Head of caudate nucleus (tissue), 42 donors: ENCODE measurements around the gene CAMK2G.

Experiments
- DNase-seq, 42 donors: peaks; one replicate each; pipeline versions ENCODE4 v3.0.0 to v3.0.0-alpha.2; 2020 to 2021; ENCODE audit warnings: mixed read lengths in 7 of 42
- intact Hi-C: fragments of 100-400 bp; cut with DNase I; formaldehyde crosslinking; loops from one replicate; pipeline ENCODE4 v1.15.0; 2022

CAMK2G gene

GRCh38 chr10:73827346-73828089, 46.8 kb downstream of the CAMK2G start:
- intact Hi-C loops: no loop called here

GRCh38 chr10:73824146-73824725, 50.1 kb downstream of the CAMK2G start:
- intact Hi-C loops: no loop called here
- no peak for DNase-seq

More at GRCh38 chr10:73827346-73828089, 46.8 kb downstream of the CAMK2G start:
- no peak for DNase-seq

- DNase-seq: no peak
- intact Hi-C loops: no loop called here
Observed at GRCh38 chr10:73823391-73823790, 51.0 kb downstream of the CAMK2G start.

- intact Hi-C loops: no loop called here
- no peak for DNase-seq
Observed at GRCh38 chr10:73819513-73820093, 54.8 kb downstream of the CAMK2G start.

- intact Hi-C loops: no loop called here
- no peak for DNase-seq
Observed at GRCh38 chr10:73819081-73819480, 55.3 kb downstream of the CAMK2G start.

- DNase-seq: no peak
- intact Hi-C loops: no loop called here
Observed at GRCh38 chr10:73818402-73818801, 56.0 kb downstream of the CAMK2G start.

- DNase-seq: no peak
- intact Hi-C loops: no loop called here
Observed at GRCh38 chr10:73817826-73818225, 56.5 kb downstream of the CAMK2G start.

- no peak for DNase-seq
- intact Hi-C loops: no loop called here
Observed at GRCh38 chr10:73816917-73817729, 57.2 kb downstream of the CAMK2G start.

- intact Hi-C loops: no loop called here
- no peak for DNase-seq
Observed at GRCh38 chr10:73815719-73816030, 58.7 kb downstream of the CAMK2G start.

GRCh38 chr10:73814896-73815718, 59.2 kb downstream of the CAMK2G start:
- DNase-seq: no peak
- intact Hi-C loops: no loop called here

- intact Hi-C loops: no loop called here
- no peak for DNase-seq
Observed at GRCh38 chr10:73814276-73814895, 60.0 kb downstream of the CAMK2G start.

- DNase-seq: no peak
- intact Hi-C loops: no loop called here
Observed at GRCh38 chr10:73813333-73813732, 61.0 kb downstream of the CAMK2G start.

GRCh38 chr10:73812657-73813056, 61.7 kb downstream of the CAMK2G start:
- intact Hi-C loops: no loop called here
- no peak for DNase-seq

GRCh38 chr10:73810735-73811465, 63.5 kb downstream of the CAMK2G start:
- peak in 21 of 42 donors; percentile 5 to 54 (median 23) for DNase-seq
- intact Hi-C loops: loop anchor here (1.0 kb wide), 1 partner anchor 26 kb away; the partner anchor contains the start of gene ZSWIM8

- DNase-seq: no peak
- intact Hi-C loops: no loop called here
Observed at GRCh38 chr10:73810358-73810734, 64.0 kb downstream of the CAMK2G start.

GRCh38 chr10:73809061-73809818, 65.1 kb downstream of the CAMK2G start:
- no peak for DNase-seq
- intact Hi-C loops: no loop called here
